Erythroblast (primary cell): ENCODE results near the gene SLC12A4.

Experiments
- GATA1 ChIP-seq: IDR thresholded peaks from 2 replicates; pipeline ENCODE4 v1.6.1; 2011; ENCODE audit warnings: low read depth, mild to moderate bottlenecking, control low read depth, low read length, moderate library complexity
- POLR2A ChIP-seq: IDR thresholded peaks from 2 replicates; pipeline ENCODE4 v1.6.1; 2011; ENCODE audit warnings: mild to moderate bottlenecking, low read length

DNA sequence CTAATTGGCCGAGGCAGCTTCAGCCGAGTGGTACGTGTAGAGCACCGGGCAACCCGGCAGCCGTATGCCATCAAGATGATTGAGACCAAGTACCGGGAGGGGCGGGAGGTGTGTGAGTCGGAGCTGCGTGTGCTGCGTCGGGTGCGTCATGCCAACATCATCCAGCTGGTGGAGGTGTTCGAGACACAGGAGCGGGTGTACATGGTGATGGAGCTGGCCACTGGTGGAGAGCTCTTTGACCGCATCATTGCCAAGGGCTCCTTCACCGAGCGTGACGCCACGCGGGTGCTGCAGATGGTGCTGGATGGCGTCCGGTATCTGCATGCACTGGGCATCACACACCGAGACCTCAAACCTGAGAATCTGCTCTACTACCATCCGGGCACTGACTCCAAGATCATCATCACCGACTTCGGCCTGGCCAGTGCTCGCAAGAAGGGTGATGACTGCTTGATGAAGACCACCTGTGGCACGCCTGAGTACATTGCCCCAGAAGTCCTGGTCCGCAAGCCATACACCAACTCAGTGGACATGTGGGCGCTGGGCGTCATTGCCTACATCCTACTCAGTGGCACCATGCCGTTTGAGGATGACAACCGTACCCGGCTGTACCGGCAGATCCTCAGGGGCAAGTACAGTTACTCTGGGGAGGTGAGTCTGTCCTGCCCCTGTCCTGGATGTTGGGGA lies 59.2 kb downstream of the SLC12A4 start:
- TF ChIP-seq POLR2A = no peak
- no peak for TF ChIP-seq GATA1
